Parathyroid adenoma (tissue), 2 donors: Measurements from ENCODE around the gene MGAT1.
A peak's percentile ranks its signal among the peaks of the same experiment; 100 is the strongest.
"Not testable (repeated sequence)": the region's sequence is repeated elsewhere in the genome, so short reads cannot be mapped to it uniquely, and the experiment has no call there.

ENCODE experiments used
- H2AFZ ChIP-seq: fragments of 300-600 bp; sonication (generic); one replicate; pipeline ENCODE4 v1.7.0; 2017; ENCODE audit warnings: antibody characterized with exemption, mild to moderate bottlenecking
- H3K27ac ChIP-seq: fragments of 300-600 bp; sonication (generic); one replicate; pipeline ENCODE4 v1.7.0; 2017
- H3K27me3 ChIP-seq: fragments of 300-600 bp; sonication (generic); one replicate; pipeline ENCODE4 v1.7.0; 2017; ENCODE audit warnings: low read length; ENCODE audit not compliant: control insufficient read depth, insufficient read depth
- H3K36me3 ChIP-seq: fragments of 300-600 bp; sonication (generic); one replicate; pipeline ENCODE4 v1.7.0; 2017; ENCODE audit warnings: low read length; ENCODE audit not compliant: control insufficient read depth, insufficient read depth
- H3K4me1 ChIP-seq: fragments of 300-600 bp; sonication (generic); one replicate; pipeline ENCODE4 v1.7.0; 2017; ENCODE audit warnings: control low read depth
- H3K4me2 ChIP-seq: fragments of 300-600 bp; sonication (generic); one replicate; pipeline ENCODE4 v1.7.0; 2017; ENCODE audit warnings: low read length
- H3K4me3 ChIP-seq: fragments of 300-600 bp; sonication (generic); one replicate; pipeline ENCODE4 v1.7.0; 2017; ENCODE audit warnings: low read depth, low read length
- H3K79me2 ChIP-seq: fragments of 300-600 bp; sonication (generic); one replicate; pipeline ENCODE4 v1.7.0; 2017; ENCODE audit warnings: control low read depth
- H3K9ac ChIP-seq: fragments of 300-600 bp; sonication (generic); one replicate; pipeline ENCODE4 v1.7.0; 2017; ENCODE audit warnings: mild to moderate bottlenecking
- H3K9me3 ChIP-seq: fragments of 300-600 bp; sonication (generic); one replicate; pipeline ENCODE4 v1.7.0; 2017; ENCODE audit warnings: low read length; ENCODE audit not compliant: control insufficient read depth
- TF ChIP-seq, protein P1 (sequence below): fragments of 300-600 bp; sonication (generic); IDR thresholded peaks from one replicate; pipeline ENCODE4 v1.7.0; 2017; ENCODE audit warnings: antibody characterized with exemption, mild to moderate bottlenecking
- donor health status: primary hyperparathyroidism.

MGAT1 gene

GRCh38 chr5:180830253-180831138 is 27.9 kb upstream of the MGAT1 start:
- H3K9me3 ChIP-seq: no peaks in the 10 kb centered on the region
- H3K9ac ChIP-seq: peak overlapping the region; percentile 99
- TF ChIP-seq, protein P1, sequence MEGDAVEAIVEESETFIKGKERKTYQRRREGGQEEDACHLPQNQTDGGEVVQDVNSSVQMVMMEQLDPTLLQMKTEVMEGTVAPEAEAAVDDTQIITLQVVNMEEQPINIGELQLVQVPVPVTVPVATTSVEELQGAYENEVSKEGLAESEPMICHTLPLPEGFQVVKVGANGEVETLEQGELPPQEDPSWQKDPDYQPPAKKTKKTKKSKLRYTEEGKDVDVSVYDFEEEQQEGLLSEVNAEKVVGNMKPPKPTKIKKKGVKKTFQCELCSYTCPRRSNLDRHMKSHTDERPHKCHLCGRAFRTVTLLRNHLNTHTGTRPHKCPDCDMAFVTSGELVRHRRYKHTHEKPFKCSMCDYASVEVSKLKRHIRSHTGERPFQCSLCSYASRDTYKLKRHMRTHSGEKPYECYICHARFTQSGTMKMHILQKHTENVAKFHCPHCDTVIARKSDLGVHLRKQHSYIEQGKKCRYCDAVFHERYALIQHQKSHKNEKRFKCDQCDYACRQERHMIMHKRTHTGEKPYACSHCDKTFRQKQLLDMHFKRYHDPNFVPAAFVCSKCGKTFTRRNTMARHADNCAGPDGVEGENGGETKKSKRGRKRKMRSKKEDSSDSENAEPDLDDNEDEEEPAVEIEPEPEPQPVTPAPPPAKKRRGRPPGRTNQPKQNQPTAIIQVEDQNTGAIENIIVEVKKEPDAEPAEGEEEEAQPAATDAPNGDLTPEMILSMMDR: no peak
- peaks cover 21% of the 10 kb centered on the region for H3K79me2 ChIP-seq
- peak overlapping the region; percentile 78 for H3K4me3 ChIP-seq
- H3K27ac ChIP-seq: peak overlapping the region; percentile 99
- no peaks in the 10 kb centered on the region for H3K36me3 ChIP-seq
- H3K4me1 ChIP-seq: peaks cover 9% of the 10 kb centered on the region
- H3K27me3 ChIP-seq: no peaks in the 10 kb centered on the region
- H3K4me2 ChIP-seq: peak overlapping the region; percentile 85
- H2AFZ ChIP-seq: peak overlapping the region; percentile 98

DNA sequence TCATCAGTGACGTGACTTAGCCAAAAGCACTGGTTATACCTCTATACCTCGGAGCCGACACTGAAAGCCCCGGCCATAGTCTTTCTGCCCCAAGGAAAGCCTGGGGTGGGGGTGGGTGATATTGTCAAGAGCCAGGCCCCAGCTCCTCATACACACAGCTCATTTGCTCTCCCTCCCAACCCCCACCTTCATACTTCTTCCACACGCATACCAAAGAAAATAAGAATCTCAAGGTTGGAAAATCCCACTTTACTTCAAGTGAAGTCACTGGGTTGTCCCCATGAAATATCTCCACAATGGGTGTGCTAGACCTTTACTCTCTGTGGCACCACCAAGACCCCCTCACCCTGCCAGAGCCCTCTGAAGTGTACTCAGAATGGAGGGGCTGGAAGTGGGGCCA is 27.1 kb upstream of the MGAT1 start:
- no peaks in the 10 kb centered on the region for H3K27me3 ChIP-seq
- peaks cover 9% of the 10 kb centered on the region for H3K4me1 ChIP-seq
- TF ChIP-seq, protein P1: no peak
- no peaks in the 10 kb centered on the region for H3K9me3 ChIP-seq
- H3K36me3 ChIP-seq: no peaks in the 10 kb centered on the region
- H3K4me2 ChIP-seq: peak overlapping the region; percentile 85
- peak overlapping the region; percentile 99 for H3K27ac ChIP-seq
- H2AFZ ChIP-seq: no peak overlapping the region
- peaks cover 21% of the 10 kb centered on the region for H3K79me2 ChIP-seq
- H3K9ac ChIP-seq: no peak overlapping the region
- H3K4me3 ChIP-seq: no peak overlapping the region

GRCh38 chr5:180828756-180829531 is 26.3 kb upstream of the MGAT1 start:
- H3K4me3 ChIP-seq, H3K4me2 ChIP-seq, H2AFZ ChIP-seq, H3K36me3 ChIP-seq, H3K9me3 ChIP-seq, H3K9ac ChIP-seq, H3K4me1 ChIP-seq, H3K27ac ChIP-seq, H3K27me3 ChIP-seq: not testable (repeated sequence)
- peaks cover 19% of the 10 kb centered on the region for H3K79me2 ChIP-seq

GRCh38 chr5:180827374-180827773 is 24.8 kb upstream of the MGAT1 start:
- not testable (repeated sequence) for H3K36me3 ChIP-seq, H3K4me2 ChIP-seq, H3K4me3 ChIP-seq, H3K27me3 ChIP-seq, H3K79me2 ChIP-seq, H3K9me3 ChIP-seq, H3K4me1 ChIP-seq, H3K27ac ChIP-seq, H3K9ac ChIP-seq, H2AFZ ChIP-seq

DNA sequence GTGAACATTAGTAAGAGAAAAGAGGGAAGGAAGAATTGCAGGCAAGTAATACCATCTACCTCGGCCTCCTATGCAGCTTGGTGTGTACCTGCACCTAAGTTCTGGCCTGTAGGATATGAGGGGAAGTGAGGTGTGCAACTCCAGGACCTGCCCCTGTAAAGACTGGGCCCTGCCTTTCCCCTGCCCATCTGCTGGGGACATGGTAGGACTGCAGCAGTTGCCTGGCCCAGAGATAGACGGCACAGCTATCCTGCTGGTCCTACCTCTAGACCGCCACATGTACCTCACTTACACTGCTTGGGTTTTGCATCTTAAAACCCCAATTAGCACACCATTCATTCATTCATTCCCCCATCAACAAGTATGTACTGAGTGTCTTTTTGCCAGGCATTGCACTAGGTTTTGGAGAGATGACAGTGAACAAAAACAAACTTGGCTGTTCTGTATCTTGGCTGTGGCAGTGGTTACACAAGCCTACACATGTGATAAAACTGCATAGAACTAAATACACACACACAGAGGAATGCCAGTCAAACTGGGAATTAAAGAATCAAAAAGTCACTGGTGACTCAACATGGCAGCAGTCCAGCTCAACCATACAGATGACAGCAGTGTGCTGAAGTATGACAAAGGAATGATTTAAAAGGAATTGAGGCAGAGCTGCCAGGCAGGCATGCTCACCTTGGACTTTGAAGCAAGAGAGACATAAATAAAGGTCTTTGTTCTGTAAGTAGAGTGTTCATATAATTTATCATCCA is 23.3 kb upstream of the MGAT1 start:
- no peak overlapping the region for H3K4me3 ChIP-seq

More for the DNA sequence above, 23.3 kb upstream of the MGAT1 start:
- TF ChIP-seq, protein P1: no peak
- no peaks in the 10 kb centered on the region for H3K27me3 ChIP-seq
- H3K36me3 ChIP-seq: no peaks in the 10 kb centered on the region
- no peak overlapping the region for H3K9ac ChIP-seq
- H3K9me3 ChIP-seq: no peaks in the 10 kb centered on the region
- H3K4me2 ChIP-seq: no peak overlapping the region
- H2AFZ ChIP-seq: no peak overlapping the region
- H3K4me1 ChIP-seq: peaks cover 7% of the 10 kb centered on the region
- no peaks in the 10 kb centered on the region for H3K79me2 ChIP-seq
- no peak overlapping the region for H3K27ac ChIP-seq
